Inflammatory macrophage treated with lipopolysaccharide for 4 hours (primary cell): ENCODE results near the gene DMAC2L.
"Not testable (repeated sequence)": the region's sequence is repeated elsewhere in the genome, so short reads cannot be mapped to it uniquely, and the experiment has no call there.

ENCODE experiments used
- DNase-seq: peaks from one replicate; pipeline ENCODE4 v3.0.0-alpha.2; 2020

The DMAC2L gene

GRCh38 chr14:50331596-50331995 lies 19.5 kb downstream of the DMAC2L start:
- DNase-seq = no peak

GRCh38 chr14:50333014-50333509 lies 20.9 kb downstream of the DMAC2L start:
- DNase-seq = no peak

GRCh38 chr14:50334211-50334610 lies 22.1 kb downstream of the DMAC2L start:
- no peak for DNase-seq

GRCh38 chr14:50335389-50335788 lies 23.3 kb downstream of the DMAC2L start:
- DNase-seq = no peak

GRCh38 chr14:50335989-50336824 lies 24.1 kb downstream of the DMAC2L start:
- DNase-seq = peak; percentile 16

GRCh38 chr14:50338587-50338986 lies 26.5 kb downstream of the DMAC2L start:
- no peak for DNase-seq

GRCh38 chr14:50339178-50339804 lies 27.2 kb downstream of the DMAC2L start:
- DNase-seq = no peak

GRCh38 chr14:50340045-50340444 lies 27.9 kb downstream of the DMAC2L start:
- DNase-seq = no peak

- no peak for DNase-seq
These were observed 28.8 kb downstream of the DMAC2L start for GRCh38 chr14:50340963-50341362.

- DNase-seq = peak; percentile 16
These were observed 30.3 kb downstream of the DMAC2L start for GRCh38 chr14:50342221-50343078.

- no peak for DNase-seq
These were observed 31.3 kb downstream of the DMAC2L start for GRCh38 chr14:50343434-50343833.

GRCh38 chr14:50344116-50344775 lies 32.1 kb downstream of the DMAC2L start:
- no peak for DNase-seq

- DNase-seq = no peak
These were observed 32.9 kb downstream of the DMAC2L start for GRCh38 chr14:50344876-50345563.

- no peak for DNase-seq
These were observed 33.8 kb downstream of the DMAC2L start for GRCh38 chr14:50345846-50346422.

- no peak for DNase-seq
These were observed 35.4 kb downstream of the DMAC2L start for GRCh38 chr14:50347521-50347920.

- DNase-seq = no peak
These were observed 36.8 kb downstream of the DMAC2L start for GRCh38 chr14:50348933-50349332.

GRCh38 chr14:50350975-50351374 lies 38.9 kb downstream of the DMAC2L start:
- peak; percentile 15 for DNase-seq

GRCh38 chr14:50352584-50352983 lies 40.5 kb downstream of the DMAC2L start:
- DNase-seq = no peak

- no peak for DNase-seq
These were observed 41.0 kb downstream of the DMAC2L start for GRCh38 chr14:50353126-50353525.

- DNase-seq = no peak
These were observed 42.4 kb downstream of the DMAC2L start for GRCh38 chr14:50354527-50354926.

GRCh38 chr14:50355692-50356091 lies 43.6 kb downstream of the DMAC2L start:
- no peak for DNase-seq

GRCh38 chr14:50356283-50356682 lies 44.2 kb downstream of the DMAC2L start:
- DNase-seq = not testable (repeated sequence)
